Endodermal cell (in vitro differentiated cells): Measurements from ENCODE around the gene RUNX1. TPM values are rescaled to one million over a fixed set of nuclear protein-coding genes. Genes with fewer than 3 reads are reported as not detected.

ENCODE experiments used
- DNase-seq: peaks from one replicate; pipeline ENCODE4 v3.0.0-alpha.2; 2017
- H3K27ac ChIP-seq: 2 replicates; pipeline ENCODE4 v1.5.1; 2013; ENCODE audit warnings: mild to moderate bottlenecking, low read depth, low read length, moderate library complexity
- H3K27me3 ChIP-seq: 2 replicates; pipeline ENCODE4 v1.6.1; 2013; ENCODE audit warnings: mild to moderate bottlenecking, low read length, moderate library complexity; ENCODE audit not compliant: insufficient read depth, control insufficient read depth, poor library complexity, severe bottlenecking
- H3K36me3 ChIP-seq: 2 replicates; pipeline ENCODE4 v1.7.0; 2013; ENCODE audit warnings: mild to moderate bottlenecking, low read length, moderate library complexity; ENCODE audit not compliant: control insufficient read depth, insufficient read depth
- H3K4me1 ChIP-seq: one replicate; pipeline ENCODE4 v1.7.0; 2013; ENCODE audit warnings: low read length; ENCODE audit not compliant: control insufficient read depth, insufficient read depth
- H3K4me3 ChIP-seq: 2 replicates; pipeline ENCODE4 v1.5.1; 2013; ENCODE audit warnings: mild to moderate bottlenecking, low read length, moderate library complexity
- H3K9ac ChIP-seq: 2 replicates; pipeline ENCODE4 v1.6.1; 2013; ENCODE audit warnings: mild to moderate bottlenecking, low read length, moderate library complexity; ENCODE audit not compliant: poor library complexity, severe bottlenecking; ENCODE audit errors: extremely low read depth
- H3K9me3 ChIP-seq: 2 replicates; pipeline ENCODE4 v1.6.1; 2013; ENCODE audit warnings: mild to moderate bottlenecking, low read length, moderate library complexity; ENCODE audit not compliant: control insufficient read depth
- H3K27ac Mint-ChIP-seq: 2 replicates; pipeline ENCODE4 v1.8.0; 2020; ENCODE audit warnings: mixed read lengths
- H3K27me3 Mint-ChIP-seq: 2 replicates; pipeline ENCODE4 v1.8.0; 2021; ENCODE audit warnings: mild to moderate bottlenecking, mixed read lengths; ENCODE audit not compliant: insufficient read depth
- H3K36me3 Mint-ChIP-seq: 2 replicates; pipeline ENCODE4 v1.8.0; 2020; ENCODE audit warnings: low read depth, mixed read lengths
- H3K4me1 Mint-ChIP-seq: 2 replicates; pipeline ENCODE4 v1.8.0; 2020; ENCODE audit warnings: mixed read lengths
- H3K4me3 Mint-ChIP-seq: 2 replicates; pipeline ENCODE4 v1.8.0; 2020; ENCODE audit warnings: mild to moderate bottlenecking, moderate library complexity, mixed read lengths
- H3K9me3 Mint-ChIP-seq: 2 replicates; pipeline ENCODE4 v1.8.0; 2020; ENCODE audit warnings: mild to moderate bottlenecking, mixed read lengths
- CTCF ChIP-seq: fragments of 200-600 bp; sonication (generic); conservative IDR thresholded peaks from 2 replicates; pipeline ENCODE4 v1.5.0; 2021; ENCODE audit warnings: antibody characterized with exemption, mild to moderate bottlenecking
- WGBS, 2 experiments: methylation state at CpG; one replicate each; pipeline versions ENCODE4 v1.1.5 to v1.1.7; 2013; ENCODE audit warnings: missing lambda C conversion rate in 2 of 2, mixed read lengths in 1 of 2; ENCODE audit not compliant: insufficient coverage in 1 of 2, insufficient read length in 1 of 2; 5-methylcytosine and 5-hydroxymethylcytosine counted together
- total RNA-seq, 2 donors: library from RNA; stranded (reverse); fragmentation: NEBNext Ultra II Directional in 1 of 2; extraction: Animal tissue kit (Norgen Biotek cat#: 25700) in 1 of 2; gene quantifications; 2 replicates in 1 of 2; 3 replicates in 1 of 2; pipeline ENCODE4 v1.2.1, GENCODE V29; 2021

Gene RUNX1
- total RNA-seq, 2 donors from 2014 or later, result 0.31 to 2.8 TPM

- Histone ChIP-seq H3K4me3 (no peak overlapping the region), H3K9ac (no peak overlapping the region), H3K27me3 (no peaks in the 10 kb centered on the region), H3K9me3 (no peaks in the 10 kb centered on the region), H3K4me1 (peaks cover 8% of the 10 kb centered on the region), H3K36me3 (no peaks in the 10 kb centered on the region), H3K27ac (no peak overlapping the region)
- no peak overlapping the region for H3K27ac Mint-ChIP-seq
- no peaks in the 10 kb centered on the region for H3K36me3 Mint-ChIP-seq
- no peak for DNase-seq
- H3K27me3 Mint-ChIP-seq, result peaks cover 35% of the 10 kb centered on the region
- WGBS, 2 experiments, result 67 to 96% methylated on average over 1 to 4 of the region's 4 CpGs
- H3K4me3 Mint-ChIP-seq, result no peak overlapping the region
- peaks cover 26% of the 10 kb centered on the region for H3K4me1 Mint-ChIP-seq
- no peaks in the 10 kb centered on the region for H3K9me3 Mint-ChIP-seq
- no peak for TF ChIP-seq CTCF
These were observed 181.3 kb downstream of the RUNX1 start for GRCh38 chr21:34867785-34868184.

GRCh38 chr21:34865400-34866241 lies 183.5 kb downstream of the RUNX1 start:
- Mint-ChIP-seq H3K4me1 (peaks cover 26% of the 10 kb centered on the region), H3K27me3 (peaks cover 40% of the 10 kb centered on the region), H3K36me3 (no peaks in the 10 kb centered on the region), H3K9me3 (no peaks in the 10 kb centered on the region), H3K27ac (peak overlapping the region; percentile 78), H3K4me3 (no peak overlapping the region)
- H3K27ac ChIP-seq, result no peak overlapping the region
- TF ChIP-seq CTCF, result no peak
- no peaks in the 10 kb centered on the region for H3K27me3 ChIP-seq
- peaks cover 8% of the 10 kb centered on the region for H3K4me1 ChIP-seq
- H3K4me3 ChIP-seq, result no peak overlapping the region
- H3K9me3 ChIP-seq, result no peaks in the 10 kb centered on the region
- H3K9ac ChIP-seq, result no peak overlapping the region
- peak; percentile 87 for DNase-seq
- WGBS, 2 experiments, result 31 to 53% methylated on average over 15 to 20 of the region's 20 CpGs
- no peaks in the 10 kb centered on the region for H3K36me3 ChIP-seq

GRCh38 chr21:34864370-34865149 lies 184.5 kb downstream of the RUNX1 start:
- H3K27me3 ChIP-seq, result no peaks in the 10 kb centered on the region
- WGBS, 2 experiments, result 89 to 90% methylated on average over 5 to 8 of the region's 8 CpGs
- no peak overlapping the region for H3K9ac ChIP-seq
- Mint-ChIP-seq H3K9me3 (no peaks in the 10 kb centered on the region), H3K4me1 (peaks cover 18% of the 10 kb centered on the region), H3K36me3 (no peaks in the 10 kb centered on the region), H3K4me3 (no peak overlapping the region), H3K27me3 (peaks cover 40% of the 10 kb centered on the region), H3K27ac (no peak overlapping the region)
- TF ChIP-seq CTCF, result no peak
- peaks cover 8% of the 10 kb centered on the region for H3K4me1 ChIP-seq
- H3K4me3 ChIP-seq, result no peak overlapping the region
- H3K9me3 ChIP-seq, result no peaks in the 10 kb centered on the region
- DNase-seq, result no peak
- H3K27ac ChIP-seq, result no peak overlapping the region
- no peaks in the 10 kb centered on the region for H3K36me3 ChIP-seq
